Activated CD4-positive, alpha-beta T cell treated with anti-CD3 and anti-CD28 coated beads, Interleukin-2, amount 10 ng/mL, durations not matched to agents 7 days and 5 days (primary cell): Measurements from ENCODE around the gene TNRC6C. TPM values are rescaled to one million over a fixed set of nuclear protein-coding genes. Genes with fewer than 3 reads are reported as not detected.

Experiments
- CTCF ChIA-PET: fragments of 350-600 bp; sonication (Branson Sonifier 250); formaldehyde crosslinking; loops from one replicate; lab custom pipeline; 2021; ENCODE audit warnings: antibody characterized with exemption; lab: Charles Lee
- POLR2A ChIA-PET: fragments of 350-600 bp; sonication (Branson Sonifier 250); formaldehyde crosslinking; loops from one replicate; lab custom pipeline; 2021; ENCODE audit warnings: antibody characterized with exemption; lab: Charles Lee
- DNase-seq: peaks from one replicate; pipeline ENCODE4 v3.0.0-alpha.2; 2020
- H3K27ac Mint-ChIP-seq: one replicate; pipeline ENCODE4 v1.8.0; 2021; ENCODE audit warnings: mild to moderate bottlenecking, moderate library complexity, mixed read lengths
- H3K27me3 Mint-ChIP-seq: one replicate; pipeline ENCODE4 v1.8.0; 2021; ENCODE audit warnings: mixed read lengths
- H3K36me3 Mint-ChIP-seq: one replicate; pipeline ENCODE4 v1.8.0; 2021; ENCODE audit warnings: low read depth, mixed read lengths
- H3K4me1 Mint-ChIP-seq: one replicate; pipeline ENCODE4 v1.8.0; 2021; ENCODE audit warnings: mixed read lengths
- H3K4me3 Mint-ChIP-seq: one replicate; pipeline ENCODE4 v1.8.0; 2021; ENCODE audit warnings: mild to moderate bottlenecking, moderate library complexity, mixed read lengths
- H3K9me3 Mint-ChIP-seq: one replicate; pipeline ENCODE4 v1.8.0; 2021; ENCODE audit warnings: mixed read lengths
- total RNA-seq, 2 experiments: library from RNA; stranded (reverse); gene quantifications; one replicate each; pipeline ENCODE4 v1.2.3, GENCODE V29; 2021

Gene TNRC6C
- total RNA-seq, 2 experiments from 2014 or later: 40.2 to 41.8 TPM

GRCh38 chr17:78013683-78014467 lies 55.4 kb downstream of the TNRC6C start:
- DNase-seq: peak; percentile 75

GRCh38 chr17:78014646-78015045 lies 56.1 kb downstream of the TNRC6C start:
- POLR2A ChIA-PET: no interaction called here
- H3K27ac Mint-ChIP-seq: no peak overlapping the region
- H3K36me3 Mint-ChIP-seq: peaks cover 10% of the 10 kb centered on the region
- no peaks in the 10 kb centered on the region for H3K27me3 Mint-ChIP-seq
- peaks cover 32% of the 10 kb centered on the region for H3K4me1 Mint-ChIP-seq
- H3K9me3 Mint-ChIP-seq: no peaks in the 10 kb centered on the region
- no peak for DNase-seq
- CTCF ChIA-PET: interaction anchor here (1.0 to 2.9 kb wide), 6 partner anchors 9 to 472 kb away, joined by 3 to 13 read pairs (median 6); no protein-coding TSS in a partner anchor
- no peak overlapping the region for H3K4me3 Mint-ChIP-seq

More at GRCh38 chr17:78013683-78014467, 55.4 kb downstream of the TNRC6C start:
- peaks cover 10% of the 10 kb centered on the region for H3K36me3 Mint-ChIP-seq
- H3K4me1 Mint-ChIP-seq: peaks cover 25% of the 10 kb centered on the region
- no peak overlapping the region for H3K4me3 Mint-ChIP-seq
- ChIA-PET CTCF (interaction anchor here (1.0 to 2.9 kb wide), 8 partner anchors 10 to 471 kb away, joined by 3 to 13 read pairs (median 4); no protein-coding TSS in a partner anchor), POLR2A (no interaction called here)
- no peaks in the 10 kb centered on the region for H3K27me3 Mint-ChIP-seq
- H3K27ac Mint-ChIP-seq: no peak overlapping the region
- no peaks in the 10 kb centered on the region for H3K9me3 Mint-ChIP-seq

DNA sequence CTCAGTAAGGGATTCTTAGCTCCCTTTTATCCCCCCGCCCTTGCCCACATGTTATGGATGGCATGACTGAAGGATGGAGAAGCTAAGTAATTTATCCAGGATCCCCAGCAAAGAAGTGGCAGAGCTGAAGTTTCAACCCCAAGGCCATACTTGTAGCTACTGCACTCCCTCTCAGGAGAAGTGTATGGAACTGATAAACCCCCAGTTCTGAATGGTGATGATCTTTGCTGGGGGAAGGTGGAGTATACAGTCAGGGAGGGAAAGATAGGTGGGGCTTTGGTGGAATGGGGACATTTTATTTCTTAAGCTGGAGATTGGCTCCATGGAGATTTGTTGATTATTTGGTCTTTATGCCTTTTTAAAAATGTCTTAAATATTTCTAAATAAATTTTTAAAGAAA lies 58.3 kb downstream of the TNRC6C start:
- Mint-ChIP-seq H3K4me3 (no peak overlapping the region), H3K4me1 (peaks cover 34% of the 10 kb centered on the region)

DNA sequence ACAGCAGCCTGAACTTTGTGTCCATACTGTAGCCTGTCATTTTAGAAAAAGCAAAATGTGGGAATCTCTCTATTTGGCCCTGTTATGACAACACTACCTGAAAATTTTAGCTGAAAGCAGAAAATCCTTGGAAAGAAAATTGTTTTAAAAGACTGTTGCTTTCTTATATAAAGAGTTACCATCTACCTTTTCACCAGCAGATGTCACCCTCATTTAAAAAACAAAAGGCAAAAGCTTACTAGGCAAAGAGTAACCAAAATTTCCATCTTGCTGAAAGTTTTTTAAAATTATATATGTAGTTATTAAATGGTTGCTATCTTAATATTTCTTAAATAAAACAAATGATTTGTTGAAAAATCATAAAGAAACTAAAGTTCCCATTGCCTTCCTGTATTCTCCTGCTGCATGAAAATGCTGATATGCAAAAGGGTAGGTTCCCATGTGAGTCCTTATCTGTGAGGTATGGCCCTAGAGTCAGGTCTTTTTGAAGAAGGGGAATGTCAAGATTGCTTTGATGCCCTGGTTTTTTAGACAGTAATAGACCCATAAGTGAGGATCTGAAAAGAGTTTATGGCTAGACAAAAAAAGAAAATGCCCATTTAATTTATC lies 61.0 kb downstream of the TNRC6C start:
- ChIA-PET POLR2A (interaction anchor here (0.7 kb wide), 1 partner anchor 61 kb away, joined by 3 read pairs; the partner anchor contains the start of gene TNRC6C), CTCF (interaction anchor here (0.6 to 1.7 kb wide), 7 partner anchors 21 to 477 kb away, joined by 3 to 5 read pairs (median 4); no protein-coding TSS in a partner anchor)
- Mint-ChIP-seq H3K27me3 (no peaks in the 10 kb centered on the region), H3K27ac (peak overlapping the region; percentile 82), H3K4me3 (no peak overlapping the region), H3K9me3 (no peaks in the 10 kb centered on the region), H3K4me1 (peaks cover 30% of the 10 kb centered on the region), H3K36me3 (peaks cover 1% of the 10 kb centered on the region)
- no peak for DNase-seq

More for the DNA sequence above, 58.3 kb downstream of the TNRC6C start:
- ChIA-PET CTCF (interaction anchor here (0.7 to 1.7 kb wide), 4 partner anchors 68 to 685 kb away, joined by 3 to 5 read pairs (median 4); no protein-coding TSS in a partner anchor), POLR2A (no interaction called here)
- peaks cover 7% of the 10 kb centered on the region for H3K36me3 Mint-ChIP-seq
- DNase-seq: no peak
- no peak overlapping the region for H3K27ac Mint-ChIP-seq
- H3K9me3 Mint-ChIP-seq: no peaks in the 10 kb centered on the region
- no peaks in the 10 kb centered on the region for H3K27me3 Mint-ChIP-seq

- Mint-ChIP-seq H3K4me1 (peaks cover 30% of the 10 kb centered on the region), H3K27ac (peak overlapping the region; percentile 82), H3K36me3 (peaks cover 3% of the 10 kb centered on the region), H3K9me3 (no peaks in the 10 kb centered on the region), H3K4me3 (peak overlapping the region; percentile 45), H3K27me3 (no peaks in the 10 kb centered on the region)
- ChIA-PET POLR2A (interaction anchor here (0.6 to 1.0 kb wide), 3 partner anchors 62 to 69 kb away, joined by 3 read pairs; partner anchors contain the start of gene TNRC6C), CTCF (interaction anchor here (1.2 to 1.7 kb wide), 4 partner anchors 20 to 478 kb away, joined by 3 to 5 read pairs (median 4); no protein-coding TSS in a partner anchor)
- DNase-seq: no peak
These were observed 61.6 kb downstream of the TNRC6C start for GRCh38 chr17:78019976-78020716.

DNA sequence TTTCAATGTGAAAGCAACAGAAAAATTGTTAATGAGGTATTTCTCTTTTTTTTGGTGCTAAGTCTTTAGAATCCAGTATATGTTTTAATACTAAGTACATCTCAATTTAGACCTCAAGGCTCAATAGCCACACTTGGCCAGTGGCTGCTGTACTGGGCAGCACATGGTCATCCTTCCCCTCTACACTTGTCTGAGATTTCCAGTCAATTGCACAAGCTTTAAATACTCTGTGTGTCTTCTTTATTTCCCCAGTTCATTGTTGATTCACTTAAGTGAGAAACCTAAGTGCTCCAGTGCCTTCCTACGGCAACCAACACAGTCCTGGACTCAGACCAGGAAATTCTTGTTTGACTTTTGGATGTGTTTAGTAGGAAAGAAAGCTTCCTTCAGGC lies 62.2 kb downstream of the TNRC6C start:
- DNase-seq: no peak
- peaks cover 4% of the 10 kb centered on the region for H3K36me3 Mint-ChIP-seq
- H3K27me3 Mint-ChIP-seq: no peaks in the 10 kb centered on the region
- H3K4me3 Mint-ChIP-seq: no peak overlapping the region
- H3K4me1 Mint-ChIP-seq: peaks cover 30% of the 10 kb centered on the region
- ChIA-PET POLR2A (interaction anchor here (0.6 to 1.0 kb wide), 2 partner anchors 62 to 68 kb away, joined by 3 read pairs; partner anchors contain the start of gene TNRC6C), CTCF (interaction anchor here (1.3 to 1.7 kb wide), 2 partner anchors 11 to 156 kb away, joined by 3 to 4 read pairs; no protein-coding TSS in a partner anchor)
- peak overlapping the region; percentile 82 for H3K27ac Mint-ChIP-seq
- no peaks in the 10 kb centered on the region for H3K9me3 Mint-ChIP-seq

- no peak overlapping the region for H3K4me3 Mint-ChIP-seq
- H3K4me1 Mint-ChIP-seq: peaks cover 36% of the 10 kb centered on the region
- no peaks in the 10 kb centered on the region for H3K27me3 Mint-ChIP-seq
- no peak for DNase-seq
- CTCF ChIA-PET: interaction anchor here (1.4 to 2.8 kb wide), 3 partner anchors 9 to 228 kb away, joined by 3 to 8 read pairs (median 3); no protein-coding TSS in a partner anchor
- H3K36me3 Mint-ChIP-seq: peaks cover 6% of the 10 kb centered on the region
- H3K9me3 Mint-ChIP-seq: no peaks in the 10 kb centered on the region
- H3K27ac Mint-ChIP-seq: no peak overlapping the region
- POLR2A ChIA-PET: no interaction called here
These were observed 63.9 kb downstream of the TNRC6C start for GRCh38 chr17:78022425-78022824.

DNA sequence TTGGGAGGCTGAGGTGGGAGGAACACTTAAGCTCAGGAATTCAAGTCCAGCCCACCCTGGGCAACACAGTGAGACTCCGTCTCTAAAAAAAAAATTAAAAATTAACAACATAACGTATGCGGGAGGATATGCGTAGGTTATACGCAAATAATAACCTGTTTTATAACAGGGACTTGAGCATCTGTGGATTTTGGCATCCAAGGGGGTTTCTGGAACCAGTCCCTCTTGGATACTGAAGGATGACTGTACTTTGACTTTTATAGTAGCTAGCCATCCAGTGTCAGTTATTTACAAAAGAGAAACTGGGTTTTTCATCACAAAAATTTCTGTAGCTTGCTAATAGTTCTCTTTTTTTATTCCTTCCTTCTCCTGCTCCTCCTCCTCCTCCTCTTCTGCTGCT lies 64.5 kb downstream of the TNRC6C start:
- Mint-ChIP-seq H3K36me3 (peaks cover 8% of the 10 kb centered on the region), H3K9me3 (peaks cover under 1% of the 10 kb centered on the region), H3K27ac (no peak overlapping the region), H3K4me3 (no peak overlapping the region), H3K4me1 (peaks cover 40% of the 10 kb centered on the region), H3K27me3 (no peaks in the 10 kb centered on the region)
- ChIA-PET CTCF (interaction anchor here (0.6 to 2.8 kb wide), 5 partner anchors 10 to 469 kb away, joined by 3 to 8 read pairs (median 3); no protein-coding TSS in a partner anchor), POLR2A (no interaction called here)
- DNase-seq: no peak

DNA sequence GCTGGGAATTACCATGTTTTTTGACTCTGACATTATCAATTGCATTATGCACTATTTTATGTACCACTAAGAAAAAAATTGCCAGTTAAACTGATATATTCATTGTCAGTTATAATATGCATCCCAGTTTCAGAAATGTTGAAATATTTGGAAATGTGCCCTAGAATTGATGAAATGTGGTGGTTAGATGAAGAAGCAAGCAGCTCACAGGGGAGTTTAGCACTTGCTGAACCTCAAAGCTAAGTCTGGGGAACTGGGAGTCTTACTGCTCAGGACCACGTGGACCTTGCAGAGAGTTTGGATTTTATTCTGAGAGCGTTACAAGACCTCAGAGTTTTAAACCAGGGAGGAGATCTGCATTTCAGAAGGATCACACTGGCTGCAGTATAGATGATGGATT lies 67.9 kb downstream of the TNRC6C start:
- peaks cover 13% of the 10 kb centered on the region for H3K36me3 Mint-ChIP-seq
- peaks cover 21% of the 10 kb centered on the region for H3K4me1 Mint-ChIP-seq
- ChIA-PET POLR2A (no interaction called here), CTCF (no interaction called here)
- no peak for DNase-seq
- no peak overlapping the region for H3K27ac Mint-ChIP-seq
- no peak overlapping the region for H3K4me3 Mint-ChIP-seq
- H3K9me3 Mint-ChIP-seq: peaks cover 4% of the 10 kb centered on the region
- no peaks in the 10 kb centered on the region for H3K27me3 Mint-ChIP-seq

DNA sequence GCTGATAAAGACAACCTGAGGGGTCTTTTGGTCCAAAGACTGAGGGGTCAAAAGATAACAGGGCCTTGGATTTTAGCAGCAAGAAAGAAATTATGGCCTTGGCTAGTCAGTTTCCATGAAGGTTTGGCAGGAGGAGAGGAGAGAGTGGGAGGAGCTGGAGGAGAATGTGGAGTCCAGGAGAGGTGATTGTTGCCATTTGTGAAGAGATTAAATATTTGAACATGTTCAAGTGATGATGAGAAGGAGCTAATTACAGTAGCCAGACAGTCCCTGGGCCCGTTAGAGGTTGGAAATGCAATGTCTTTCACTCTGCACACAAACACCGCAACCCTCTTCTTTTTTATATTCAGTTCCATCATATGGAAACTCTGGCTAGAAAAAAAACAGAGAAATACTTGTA lies 68.6 kb downstream of the TNRC6C start:
- Mint-ChIP-seq H3K27me3 (no peaks in the 10 kb centered on the region), H3K36me3 (peaks cover 13% of the 10 kb centered on the region), H3K27ac (no peak overlapping the region), H3K4me3 (no peak overlapping the region), H3K9me3 (peaks cover 4% of the 10 kb centered on the region), H3K4me1 (peaks cover 19% of the 10 kb centered on the region)
- no peak for DNase-seq
- ChIA-PET POLR2A (no interaction called here), CTCF (interaction anchor here (0.6 to 0.8 kb wide), 2 partner anchors 14 to 714 kb away, joined by 4 read pairs; no protein-coding TSS in a partner anchor)

DNA sequence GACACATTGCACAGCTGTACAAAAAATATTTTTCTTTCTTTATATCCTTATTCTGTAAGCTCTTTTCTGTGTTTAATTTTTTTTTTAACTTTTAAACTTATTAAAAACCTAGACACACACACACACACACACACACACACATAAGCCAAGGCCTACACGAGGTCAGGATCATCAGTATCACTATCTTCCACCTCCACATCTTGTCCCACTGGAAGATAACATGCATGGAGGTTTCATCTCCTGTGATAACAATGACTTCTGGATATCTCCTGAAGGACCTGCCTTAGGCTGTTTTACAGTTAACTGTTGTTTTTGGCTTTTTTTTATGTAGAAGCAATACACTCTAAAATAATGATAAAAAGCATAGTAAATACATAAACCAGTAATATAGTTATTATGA lies 71.2 kb downstream of the TNRC6C start:
- Mint-ChIP-seq H3K4me3 (no peak overlapping the region), H3K9me3 (peaks cover 4% of the 10 kb centered on the region), H3K27ac (no peak overlapping the region), H3K27me3 (no peaks in the 10 kb centered on the region), H3K36me3 (peaks cover 27% of the 10 kb centered on the region), H3K4me1 (peaks cover 19% of the 10 kb centered on the region)
- ChIA-PET CTCF (interaction anchor here (0.6 kb wide), 1 partner anchor 1645 kb away, joined by 6 read pairs; the partner anchor contains the start of gene SPHK1), POLR2A (no interaction called here)
- no peak for DNase-seq

DNA sequence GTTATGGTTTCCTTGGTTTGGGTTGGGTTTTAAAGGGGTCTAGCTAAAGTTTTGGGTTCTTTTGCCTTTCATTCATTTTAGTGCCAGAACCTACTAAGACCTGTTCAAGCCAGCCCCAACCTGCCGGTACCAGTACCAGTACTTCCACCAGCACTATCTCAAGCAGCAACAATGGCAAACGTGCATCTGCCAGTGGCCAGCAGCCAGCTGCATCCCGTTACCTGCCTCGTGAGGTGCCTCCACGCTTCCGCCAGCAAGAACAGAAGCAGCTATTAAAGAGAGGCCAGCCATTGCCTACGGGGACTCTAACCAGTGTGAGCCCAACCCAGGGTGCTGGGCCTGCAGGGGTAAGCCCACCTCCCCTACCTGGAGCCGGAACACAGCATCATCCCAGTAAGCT lies 72.9 kb downstream of the TNRC6C start:
- H3K36me3 Mint-ChIP-seq: peaks cover 27% of the 10 kb centered on the region
- ChIA-PET POLR2A (no interaction called here), CTCF (interaction anchor here (1.1 to 1.2 kb wide), 2 partner anchors 10 to 13 kb away, joined by 3 read pairs; no protein-coding TSS in a partner anchor)
- H3K27ac Mint-ChIP-seq: no peak overlapping the region
- no peak overlapping the region for H3K4me3 Mint-ChIP-seq
- DNase-seq: no peak
- peaks cover 4% of the 10 kb centered on the region for H3K9me3 Mint-ChIP-seq
- peaks cover 19% of the 10 kb centered on the region for H3K4me1 Mint-ChIP-seq
- no peaks in the 10 kb centered on the region for H3K27me3 Mint-ChIP-seq
